ENCODE measurements around the gene THRB. TPM values are rescaled to one million over a fixed set of nuclear protein-coding genes. Genes with fewer than 3 reads are reported as not detected.

THRB gene
- total RNA-seq, 1 donor from 2014 or later, result 0.31 TPM

GRCh38 chr3:24174614-24175013 is 320.0 kb downstream of the THRB start:
- H3K27ac Mint-ChIP-seq, result no peak overlapping the region
- DNase-seq (no peak), ATAC-seq (ENCODE audit: low read depth) (no peak)
- H3K9me3 Mint-ChIP-seq, result no peaks in the 10 kb centered on the region
- no peak for TF ChIP-seq CTCF (IDR thresholded peaks at IDR 0.05)
- no peaks in the 10 kb centered on the region for H3K4me1 Mint-ChIP-seq
- intact Hi-C loops (cut with micrococcal nuclease), result no loop called here
- no peak overlapping the region for H3K4me3 Mint-ChIP-seq
- H3K27me3 Mint-ChIP-seq, result no peaks in the 10 kb centered on the region
- ChIA-PET CTCF (no interaction called here), POLR2A (no interaction called here)
- no peaks in the 10 kb centered on the region for H3K36me3 Mint-ChIP-seq (ENCODE audit: low read depth)

- no peaks in the 10 kb centered on the region for H3K27me3 Mint-ChIP-seq
- no peaks in the 10 kb centered on the region for H3K4me1 Mint-ChIP-seq
- no peaks in the 10 kb centered on the region for H3K36me3 Mint-ChIP-seq (ENCODE audit: low read depth)
- ChIA-PET POLR2A (no interaction called here), CTCF (no interaction called here)
- TF ChIP-seq CTCF (IDR thresholded peaks at IDR 0.05), result no peak
- no peak overlapping the region for H3K4me3 Mint-ChIP-seq
- H3K27ac Mint-ChIP-seq, result no peak overlapping the region
- no peak for ATAC-seq (ENCODE audit: low read depth)
- DNase-seq, result no peak
- intact Hi-C loops (cut with micrococcal nuclease), result no loop called here
- no peaks in the 10 kb centered on the region for H3K9me3 Mint-ChIP-seq
These were observed 325.7 kb downstream of the THRB start for GRCh38 chr3:24168977-24169376.

- Mint-ChIP-seq H3K27ac (no peak overlapping the region), H3K4me3 (no peak overlapping the region), H3K27me3 (no peaks in the 10 kb centered on the region), H3K9me3 (no peaks in the 10 kb centered on the region), H3K4me1 (no peaks in the 10 kb centered on the region), H3K36me3 (ENCODE audit: low read depth) (no peaks in the 10 kb centered on the region)
- intact Hi-C loops (cut with micrococcal nuclease), result no loop called here
- ChIA-PET CTCF (no interaction called here), POLR2A (no interaction called here)
- DNase-seq, result no peak
- no peak for TF ChIP-seq CTCF (IDR thresholded peaks at IDR 0.05)
- no peak for ATAC-seq (ENCODE audit: low read depth)
These were observed 327.2 kb downstream of the THRB start for GRCh38 chr3:24167429-24167828.

GRCh38 chr3:24166515-24166914 is 328.1 kb downstream of the THRB start:
- H3K27me3 Mint-ChIP-seq, result no peaks in the 10 kb centered on the region
- no peaks in the 10 kb centered on the region for H3K9me3 Mint-ChIP-seq
- no peak for DNase-seq
- no peaks in the 10 kb centered on the region for H3K4me1 Mint-ChIP-seq
- H3K4me3 Mint-ChIP-seq, result no peak overlapping the region
- ATAC-seq (ENCODE audit: low read depth), result no peak
- H3K27ac Mint-ChIP-seq, result no peak overlapping the region
- H3K36me3 Mint-ChIP-seq (ENCODE audit: low read depth), result no peaks in the 10 kb centered on the region
- ChIA-PET CTCF (no interaction called here), POLR2A (interaction anchor here (1.0 kb wide), 1 partner anchor 250 kb away, joined by 3 read pairs; the partner anchor contains the start of genes NKIRAS1 and RPL15)
- intact Hi-C loops (cut with micrococcal nuclease), result no loop called here
- no peak for TF ChIP-seq CTCF (IDR thresholded peaks at IDR 0.05)

DNA sequence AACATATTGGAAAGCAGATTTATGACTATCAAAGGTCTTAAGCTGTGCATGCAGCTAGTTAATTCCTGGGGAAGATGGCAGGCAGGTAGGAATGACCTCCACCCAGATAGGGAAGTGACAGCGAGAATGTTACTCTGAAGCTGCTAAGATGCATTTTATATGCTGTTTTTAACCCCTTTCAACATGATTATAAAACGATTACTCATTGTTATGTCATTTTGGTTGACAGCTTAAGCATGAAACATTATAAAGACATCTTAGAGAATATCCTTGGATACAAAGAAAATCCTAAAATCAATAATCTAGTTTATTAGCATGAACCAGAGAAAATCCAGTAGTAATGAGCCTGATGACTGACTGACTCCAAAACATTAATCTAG is 329.1 kb downstream of the THRB start:
- ATAC-seq (ENCODE audit: low read depth) (no peak), DNase-seq (no peak)
- Mint-ChIP-seq H3K9me3 (no peaks in the 10 kb centered on the region), H3K4me3 (no peak overlapping the region), H3K4me1 (no peaks in the 10 kb centered on the region), H3K27ac (no peak overlapping the region), H3K36me3 (ENCODE audit: low read depth) (no peaks in the 10 kb centered on the region), H3K27me3 (peaks cover under 1% of the 10 kb centered on the region)
- TF ChIP-seq CTCF (IDR thresholded peaks at IDR 0.05), result no peak
- ChIA-PET CTCF (no interaction called here), POLR2A (no interaction called here)
- intact Hi-C loops (cut with micrococcal nuclease), result no loop called here
